ENCODE measurements around the gene UGCG. TPM values are rescaled to one million over a fixed set of nuclear protein-coding genes. Genes with fewer than 3 reads are reported as not detected.

UGCG gene
- polyA plus RNA-seq, 2 of the 4 experiments (the other 2 are of a cell fraction), result 11.6 to 25.9 TPM

- ChIA-PET CTCF (no interaction called here), POLR2A (no interaction called here)
- Histone ChIP-seq H3K4me3 (no peak overlapping the region), H3K9me3 (peaks cover 16% of the 10 kb centered on the region; the same call in 2 of the 3 replicates), H3K4me1 (no peaks in the 10 kb centered on the region), H3K27ac (no peak overlapping the region), H3K4me2 (no peak overlapping the region)
- 78% methylated on average over 4 of the region's 4 CpGs for WGBS (ENCODE audit: missing lambda C conversion rate)
- DNase-seq (ENCODE audit: low read depth in 1 of 2, low spot score in 1 of 2) (no peak), FAIRE-seq (no peak), ATAC-seq (no peak)
- TF ChIP-seq FOSL2 (IDR thresholded peaks at IDR 0.05) (no peak), FOSL2 (CRISPR knock-in tag; IDR thresholded peaks at IDR 0.05) (no peak)
These were observed 36.2 kb upstream of the UGCG start for GRCh38 chr9:111860443-111860842.

DNA sequence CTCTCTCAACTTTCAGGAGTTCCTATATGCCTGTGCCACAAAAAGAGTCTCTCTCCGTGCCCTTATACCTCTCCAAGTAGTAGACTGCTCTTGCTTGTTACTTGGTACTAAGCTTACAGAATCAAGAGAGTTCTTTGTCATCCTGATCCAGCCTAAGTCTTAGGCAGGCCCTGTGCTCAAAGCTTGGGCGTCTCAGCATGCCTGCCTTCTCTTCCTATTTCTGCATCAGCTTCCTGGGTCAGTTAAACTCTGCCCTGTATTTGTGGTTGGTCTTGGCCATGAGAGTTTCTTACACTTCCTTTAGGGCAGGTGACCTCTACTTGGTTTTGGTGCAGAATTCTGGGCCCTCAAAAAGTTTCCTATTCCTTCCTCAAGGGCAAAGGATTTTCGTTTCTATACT is 33.0 kb upstream of the UGCG start:
- ATAC-seq, result no peak
- POLR2A ChIA-PET, result no interaction called here
- TF ChIP-seq FOSL2 (IDR thresholded peaks at IDR 0.05) (no peak), FOSL2 (CRISPR knock-in tag; IDR thresholded peaks at IDR 0.05) (no peak), HDAC2 (IDR thresholded peaks at IDR 0.05) (no peak), NPAS2 (CRISPR knock-in tag; IDR thresholded peaks at IDR 0.05; ENCODE audit: borderline replicate concordance) (no peak), ZSCAN20 (CRISPR knock-in tag; IDR thresholded peaks at IDR 0.05) (no peak), MYC (IDR thresholded peaks at IDR 0.05; ENCODE audit: borderline replicate concordance, low read length) (no peak), SMC3 (IDR thresholded peaks at IDR 0.05) (no peak), GATA3 (IDR thresholded peaks at IDR 0.05; ENCODE audit: borderline replicate concordance) (no peak), BHLHE40 (IDR thresholded peaks at IDR 0.05; ENCODE audit: low read depth, low read length) (no peak), RARB (CRISPR knock-in tag; IDR thresholded peaks at IDR 0.05) (no peak), HOXB13 (CRISPR knock-in tag; IDR thresholded peaks at IDR 0.05; ENCODE audit: low read depth) (no peak), MAFK (IDR thresholded peaks at IDR 0.05; ENCODE audit: partially characterized antibody) (no peak)
- TF ChIP-seq, protein P1, sequence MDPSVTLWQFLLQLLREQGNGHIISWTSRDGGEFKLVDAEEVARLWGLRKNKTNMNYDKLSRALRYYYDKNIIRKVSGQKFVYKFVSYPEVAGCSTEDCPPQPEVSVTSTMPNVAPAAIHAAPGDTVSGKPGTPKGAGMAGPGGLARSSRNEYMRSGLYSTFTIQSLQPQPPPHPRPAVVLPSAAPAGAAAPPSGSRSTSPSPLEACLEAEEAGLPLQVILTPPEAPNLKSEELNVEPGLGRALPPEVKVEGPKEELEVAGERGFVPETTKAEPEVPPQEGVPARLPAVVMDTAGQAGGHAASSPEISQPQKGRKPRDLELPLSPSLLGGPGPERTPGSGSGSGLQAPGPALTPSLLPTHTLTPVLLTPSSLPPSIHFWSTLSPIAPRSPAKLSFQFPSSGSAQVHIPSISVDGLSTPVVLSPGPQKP (IDR thresholded peaks at IDR 0.05; ENCODE audit: low read depth, low read length), result no peak
- TF ChIP-seq, protein P2, sequence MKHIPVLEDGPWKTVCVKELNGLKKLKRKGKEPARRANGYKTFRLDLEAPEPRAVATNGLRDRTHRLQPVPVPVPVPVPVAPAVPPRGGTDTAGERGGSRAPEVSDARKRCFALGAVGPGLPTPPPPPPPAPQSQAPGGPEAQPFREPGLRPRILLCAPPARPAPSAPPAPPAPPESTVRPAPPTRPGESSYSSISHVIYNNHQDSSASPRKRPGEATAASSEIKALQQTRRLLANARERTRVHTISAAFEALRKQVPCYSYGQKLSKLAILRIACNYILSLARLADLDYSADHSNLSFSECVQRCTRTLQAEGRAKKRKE (CRISPR knock-in tag; IDR thresholded peaks at IDR 0.05; ENCODE audit: low read depth), result no peak
- WGBS (ENCODE audit: missing lambda C conversion rate), result 74% methylated on average over 3 of the region's 3 CpGs
- no peak for FAIRE-seq
- peaks cover 7% of the 10 kb centered on the region; the same call in 1 of the 3 replicates for H3K4me1 ChIP-seq
- CTCF ChIA-PET, result no interaction called here
- no peak overlapping the region for H3K4me2 ChIP-seq
- H3K9me3 ChIP-seq, result peaks cover 16% of the 10 kb centered on the region; the same call in 2 of the 3 replicates
- no peak overlapping the region for H3K4me3 ChIP-seq
- no peak for DNase-seq (ENCODE audit: low read depth in 1 of 2, low spot score in 1 of 2)
- H3K27ac ChIP-seq, result no peak overlapping the region

DNA sequence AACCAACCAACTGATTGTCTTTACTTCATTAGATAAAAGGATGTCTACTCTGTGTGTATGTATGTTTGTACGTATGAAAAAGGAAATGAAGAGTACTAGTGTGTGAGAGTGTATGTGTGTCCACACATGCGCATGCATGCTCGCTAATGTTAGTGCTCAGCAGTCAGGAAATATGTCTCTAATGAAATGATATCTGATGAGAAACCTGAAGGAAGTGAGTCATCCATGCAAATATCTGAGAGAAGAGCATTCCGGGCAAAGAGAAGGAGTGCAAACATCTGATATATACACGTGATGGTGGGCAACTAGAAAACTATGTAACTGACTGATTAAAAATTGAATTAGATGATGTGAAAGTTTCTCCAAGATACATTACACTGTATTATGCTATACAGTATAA is 29.6 kb upstream of the UGCG start:
- H3K4me2 ChIP-seq, result peak overlapping the region; percentile 7
- H3K9me3 ChIP-seq, result peaks cover 13% of the 10 kb centered on the region; the same call in 2 of the 3 replicates
- H3K27ac ChIP-seq, result no peak overlapping the region
- peaks cover 7% of the 10 kb centered on the region; the same call in 1 of the 3 replicates for H3K4me1 ChIP-seq
- ChIA-PET CTCF (no interaction called here), POLR2A (no interaction called here)
- no peak for TF ChIP-seq FOSL2 (IDR thresholded peaks at IDR 0.05)
- peak; percentile 61 for TF ChIP-seq FOSL2 (CRISPR knock-in tag; IDR thresholded peaks at IDR 0.05)
- TF ChIP-seq EHMT2 (IDR thresholded peaks at IDR 0.05; ENCODE audit: low read depth), result no peak
- TF ChIP-seq ZC3H11A (IDR thresholded peaks at IDR 0.05), result no peak
- no peak for FAIRE-seq
- peak in 1 of 2 experiments; percentile 36 for DNase-seq (ENCODE audit: low read depth in 1 of 2, low spot score in 1 of 2)
- WGBS (ENCODE audit: missing lambda C conversion rate), result 40% methylated on average over 5 of the region's 5 CpGs
- peak in 1 of 2 experiments; percentile 50; a peak in 2 of 6 replicates for ATAC-seq
- H3K4me3 ChIP-seq, result no peak overlapping the region

DNA sequence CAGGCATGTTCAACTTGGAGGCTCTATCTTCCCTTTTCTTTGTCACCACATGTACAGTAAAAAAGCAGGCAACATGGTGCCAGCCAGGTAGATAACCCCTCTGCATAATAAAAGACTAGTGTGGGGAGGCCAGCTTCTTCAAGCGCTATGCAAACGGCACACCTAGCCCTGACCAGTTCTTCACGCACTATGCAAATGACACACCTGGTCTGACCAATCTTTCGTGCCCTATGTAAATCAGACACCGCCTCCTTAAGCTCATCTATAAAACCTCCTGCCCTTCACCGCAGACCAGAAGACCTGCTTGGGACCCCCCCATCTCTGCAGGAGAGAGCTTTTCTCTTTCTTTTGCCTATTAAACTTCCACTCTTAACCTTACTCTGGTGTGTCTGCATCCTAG is 28.1 kb upstream of the UGCG start:
- ATAC-seq (no peak), FAIRE-seq (no peak)
- TF ChIP-seq KDM1A (IDR thresholded peaks at IDR 0.05; ENCODE audit: low read depth) (no peak), HEYL (CRISPR knock-in tag; IDR thresholded peaks at IDR 0.05) (no peak), EHMT2 (IDR thresholded peaks at IDR 0.05; ENCODE audit: low read depth) (no peak), CHD4 (IDR thresholded peaks at IDR 0.05; ENCODE audit: borderline replicate concordance) (no peak), TP53 (CRISPR knock-in tag; IDR thresholded peaks at IDR 0.05) (no peak), ZNF302 (CRISPR knock-in tag; IDR thresholded peaks at IDR 0.05) (no peak), ZFP36 (IDR thresholded peaks at IDR 0.05; ENCODE audit: borderline replicate concordance, partially characterized antibody) (no peak), HDAC2 (IDR thresholded peaks at IDR 0.05) (no peak)
- TF ChIP-seq, protein P3, sequence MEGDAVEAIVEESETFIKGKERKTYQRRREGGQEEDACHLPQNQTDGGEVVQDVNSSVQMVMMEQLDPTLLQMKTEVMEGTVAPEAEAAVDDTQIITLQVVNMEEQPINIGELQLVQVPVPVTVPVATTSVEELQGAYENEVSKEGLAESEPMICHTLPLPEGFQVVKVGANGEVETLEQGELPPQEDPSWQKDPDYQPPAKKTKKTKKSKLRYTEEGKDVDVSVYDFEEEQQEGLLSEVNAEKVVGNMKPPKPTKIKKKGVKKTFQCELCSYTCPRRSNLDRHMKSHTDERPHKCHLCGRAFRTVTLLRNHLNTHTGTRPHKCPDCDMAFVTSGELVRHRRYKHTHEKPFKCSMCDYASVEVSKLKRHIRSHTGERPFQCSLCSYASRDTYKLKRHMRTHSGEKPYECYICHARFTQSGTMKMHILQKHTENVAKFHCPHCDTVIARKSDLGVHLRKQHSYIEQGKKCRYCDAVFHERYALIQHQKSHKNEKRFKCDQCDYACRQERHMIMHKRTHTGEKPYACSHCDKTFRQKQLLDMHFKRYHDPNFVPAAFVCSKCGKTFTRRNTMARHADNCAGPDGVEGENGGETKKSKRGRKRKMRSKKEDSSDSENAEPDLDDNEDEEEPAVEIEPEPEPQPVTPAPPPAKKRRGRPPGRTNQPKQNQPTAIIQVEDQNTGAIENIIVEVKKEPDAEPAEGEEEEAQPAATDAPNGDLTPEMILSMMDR (IDR thresholded peaks at IDR 0.05), result no peak
- TF ChIP-seq, protein P4, sequence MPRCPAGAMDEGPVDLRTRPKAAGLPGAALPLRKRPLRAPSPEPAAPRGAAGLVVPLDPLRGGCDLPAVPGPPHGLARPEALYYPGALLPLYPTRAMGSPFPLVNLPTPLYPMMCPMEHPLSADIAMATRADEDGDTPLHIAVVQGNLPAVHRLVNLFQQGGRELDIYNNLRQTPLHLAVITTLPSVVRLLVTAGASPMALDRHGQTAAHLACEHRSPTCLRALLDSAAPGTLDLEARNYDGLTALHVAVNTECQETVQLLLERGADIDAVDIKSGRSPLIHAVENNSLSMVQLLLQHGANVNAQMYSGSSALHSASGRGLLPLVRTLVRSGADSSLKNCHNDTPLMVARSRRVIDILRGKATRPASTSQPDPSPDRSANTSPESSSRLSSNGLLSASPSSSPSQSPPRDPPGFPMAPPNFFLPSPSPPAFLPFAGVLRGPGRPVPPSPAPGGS (IDR thresholded peaks at IDR 0.05), result no peak

More for the DNA sequence above, 28.1 kb upstream of the UGCG start:
- DNase-seq (ENCODE audit: low read depth in 1 of 2, low spot score in 1 of 2), result no peak
- H3K27ac ChIP-seq, result no peak overlapping the region
- ChIA-PET CTCF (interaction anchor here (0.8 to 0.9 kb wide), 2 partner anchors 13 to 24 kb away, joined by 3 read pairs; no protein-coding TSS in a partner anchor), POLR2A (no interaction called here)
- H3K4me3 ChIP-seq, result no peak overlapping the region
- WGBS (ENCODE audit: missing lambda C conversion rate), result 94% methylated on average over 6 of the region's 6 CpGs
- no peak overlapping the region for H3K4me2 ChIP-seq
- H3K9me3 ChIP-seq, result peaks cover 7% of the 10 kb centered on the region; the same call in 1 of the 3 replicates
- peaks cover 7% of the 10 kb centered on the region; the same call in 1 of the 3 replicates for H3K4me1 ChIP-seq
